ENCODE results near the gene TRIM10. TPM values are rescaled to one million over a fixed set of nuclear protein-coding genes. Genes with fewer than 3 reads are reported as not detected.

The TRIM10 gene
- total RNA-seq, 4 donors from 2014 or later: 0.17 to 0.50 (median 0.42) TPM; not detected in 1

GRCh38 chr6:30204116-30204515, 43.1 kb upstream of the TRIM10 start:
- H3K27ac ChIP-seq (replicated peaks in 1 of 4): no peak overlapping the region
- 83% methylated on average over 1 of the region's 1 CpG for WGBS
- no peak for DNase-seq (ENCODE audit: extremely low spot score)
- H3K9me3 ChIP-seq: no peaks in the 10 kb centered on the region
- H3K4me3 ChIP-seq: no peak overlapping the region
- peaks cover 9 to 19% (median 15%) of the 10 kb centered on the region in 4 donors for H3K36me3 ChIP-seq
- TF ChIP-seq EP300 (IDR thresholded peaks at IDR 0.05): no peak
- TF ChIP-seq CTCF (IDR thresholded peaks at IDR 0.05): no peak
- TF ChIP-seq POLR2AphosphoS5 (IDR thresholded peaks at IDR 0.05): no peak
- TF ChIP-seq POLR2A (IDR thresholded peaks at IDR 0.05; ENCODE audit: low read depth): no peak
- H3K27me3 ChIP-seq: no peaks in the 10 kb centered on the region
- H3K4me1 ChIP-seq: peaks cover 33 to 55% (median 45%) of the 10 kb centered on the region in 4 donors
- intact Hi-C loops (cut with DNase I): no loop called here

GRCh38 chr6:30202366-30202765, 41.4 kb upstream of the TRIM10 start:
- peaks cover 22 to 37% (median 32%) of the 10 kb centered on the region in 4 donors for H3K36me3 ChIP-seq
- H3K27ac ChIP-seq (replicated peaks in 1 of 4): no peak overlapping the region
- no peak for DNase-seq (ENCODE audit: extremely low spot score)
- no peak overlapping the region for H3K4me3 ChIP-seq
- H3K4me1 ChIP-seq: peaks cover 24 to 39% (median 28%) of the 10 kb centered on the region in 4 donors
- WGBS: 92% methylated on average over 4 of the region's 4 CpGs
- intact Hi-C loops (cut with DNase I): no loop called here
- TF ChIP-seq CTCF (IDR thresholded peaks at IDR 0.05): no peak
- no peak for TF ChIP-seq EP300 (IDR thresholded peaks at IDR 0.05)
- TF ChIP-seq POLR2A (IDR thresholded peaks at IDR 0.05; ENCODE audit: low read depth): no peak
- TF ChIP-seq POLR2AphosphoS5 (IDR thresholded peaks at IDR 0.05): no peak
- no peaks in the 10 kb centered on the region for H3K27me3 ChIP-seq
- no peaks in the 10 kb centered on the region for H3K9me3 ChIP-seq

GRCh38 chr6:30200551-30201281, 39.7 kb upstream of the TRIM10 start:
- no peak overlapping the region for H3K27ac ChIP-seq (replicated peaks in 1 of 4)
- TF ChIP-seq POLR2A (IDR thresholded peaks at IDR 0.05; ENCODE audit: low read depth): no peak
- TF ChIP-seq EP300 (IDR thresholded peaks at IDR 0.05): no peak
- no peak for TF ChIP-seq POLR2AphosphoS5 (IDR thresholded peaks at IDR 0.05)
- TF ChIP-seq CTCF (IDR thresholded peaks at IDR 0.05): no peak
- intact Hi-C loops (cut with DNase I): no loop called here

GRCh38 chr6:30198166-30199084, 37.4 kb upstream of the TRIM10 start:
- WGBS: 93% methylated on average over 34 of the region's 34 CpGs
- no peak for TF ChIP-seq POLR2AphosphoS5 (IDR thresholded peaks at IDR 0.05)
- peaks cover 10 to 14% (median 11%) of the 10 kb centered on the region in 4 donors for H3K4me1 ChIP-seq
- H3K27ac ChIP-seq (replicated peaks in 1 of 4): no peak overlapping the region
- DNase-seq (ENCODE audit: extremely low spot score): peak; percentile 62
- H3K27me3 ChIP-seq: no peaks in the 10 kb centered on the region
- H3K36me3 ChIP-seq: peaks cover 45 to 75% (median 71%) of the 10 kb centered on the region in 4 donors
- intact Hi-C loops (cut with DNase I): no loop called here
- H3K4me3 ChIP-seq: no peak overlapping the region
- no peaks in the 10 kb centered on the region for H3K9me3 ChIP-seq

More at GRCh38 chr6:30200551-30201281, 39.7 kb upstream of the TRIM10 start:
- H3K27me3 ChIP-seq: no peaks in the 10 kb centered on the region
- H3K9me3 ChIP-seq: no peaks in the 10 kb centered on the region
- H3K4me1 ChIP-seq: peaks cover 10 to 22% (median 13%) of the 10 kb centered on the region in 4 donors
- 77% methylated on average over 6 of the region's 6 CpGs for WGBS
- DNase-seq (ENCODE audit: extremely low spot score): no peak
- no peak overlapping the region for H3K4me3 ChIP-seq
- peaks cover 39 to 53% (median 49%) of the 10 kb centered on the region in 4 donors for H3K36me3 ChIP-seq

- no peak for TF ChIP-seq CTCF (IDR thresholded peaks at IDR 0.05)
- no peak for TF ChIP-seq EP300 (IDR thresholded peaks at IDR 0.05)
- TF ChIP-seq POLR2AphosphoS5 (IDR thresholded peaks at IDR 0.05): no peak
- TF ChIP-seq POLR2A (IDR thresholded peaks at IDR 0.05; ENCODE audit: low read depth): no peak
- peaks cover 45 to 91% (median 87%) of the 10 kb centered on the region in 4 donors for H3K36me3 ChIP-seq
Observed at GRCh38 chr6:30196376-30196775, 35.4 kb upstream of the TRIM10 start.

More at GRCh38 chr6:30196376-30196775, 35.4 kb upstream of the TRIM10 start:
- peaks cover 0 to 6% (median 3%) of the 10 kb centered on the region in 4 donors for H3K4me1 ChIP-seq
- no peak overlapping the region for H3K4me3 ChIP-seq
- 97% methylated on average over 11 of the region's 12 CpGs for WGBS
- peak; percentile 39 for DNase-seq (ENCODE audit: extremely low spot score)
- no peak overlapping the region for H3K27ac ChIP-seq (replicated peaks in 1 of 4)
- no peaks in the 10 kb centered on the region for H3K9me3 ChIP-seq
- no peaks in the 10 kb centered on the region for H3K27me3 ChIP-seq
- intact Hi-C loops (cut with DNase I): no loop called here
